ENCODE measurements around the gene ABHD13.
A peak's percentile ranks its signal among the peaks of the same experiment; 100 is the strongest.

Gene ABHD13

DNA sequence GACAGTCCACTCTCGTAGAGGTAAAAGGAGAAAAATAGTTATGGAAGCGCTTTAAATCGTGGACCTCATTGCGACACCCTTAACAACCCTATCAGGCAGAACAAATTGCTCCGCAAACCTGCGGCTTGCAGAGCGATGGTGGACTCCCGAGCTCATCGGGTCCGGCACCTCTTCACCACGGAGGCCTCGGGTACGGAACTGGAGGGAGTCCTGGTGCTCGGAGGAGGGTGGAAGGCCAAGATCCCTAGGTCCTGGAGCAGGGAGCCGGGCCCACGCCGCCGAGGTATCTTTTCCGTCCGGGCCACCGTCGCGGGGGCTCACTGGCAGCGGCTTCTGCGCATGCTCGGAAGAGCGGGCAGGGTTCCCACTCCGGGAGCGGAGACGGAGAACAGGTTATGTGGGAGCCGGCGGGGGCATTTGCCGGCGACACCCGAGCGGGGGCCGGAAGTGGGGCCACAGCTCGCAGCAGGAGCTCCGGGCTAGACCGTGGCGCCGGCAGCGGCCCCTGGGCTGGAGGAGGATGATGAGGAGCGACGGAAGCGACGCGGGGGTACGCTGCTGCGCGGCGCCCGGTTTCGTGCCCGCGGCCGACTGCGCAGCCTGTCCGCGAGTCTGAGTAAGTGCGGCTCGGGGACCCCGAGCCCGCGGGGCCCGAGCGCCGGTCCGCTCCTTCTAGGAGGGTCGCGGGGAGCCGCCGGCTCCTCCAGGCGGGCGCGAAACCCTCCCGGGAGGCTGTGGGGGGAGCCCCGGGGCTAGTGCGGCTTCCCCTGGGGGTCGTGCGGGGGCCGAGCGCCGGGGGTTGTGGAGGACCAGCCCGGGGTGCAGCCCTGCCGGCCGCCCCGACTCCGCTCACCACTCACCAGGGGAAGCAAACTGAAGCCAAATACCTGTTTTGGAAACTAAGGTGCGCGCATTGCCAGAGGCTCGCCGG lies at the start of gene ABHD13:
Gene ABHD13, plus strand, starts transcription at position 349 of the 931 bp plus-strand sequence. CDS start 10,827 bp downstream, outside the sequence.
- H3K9ac ChIP-seq (ENCODE audit: low read length): peak within 1 kb of the TSS; percentile 76
- peak within 1 kb of the TSS; percentile 82 for H3K4me3 ChIP-seq (ENCODE audit: low read length)
- H3K27ac ChIP-seq (ENCODE audit: low read depth, low read length): peak within 1 kb of the TSS; percentile 88
- H3K27me3 ChIP-seq (ENCODE audit: control insufficient read depth, insufficient read depth, low read length): no peaks in the 10 kb centered on the region
- H3K36me3 ChIP-seq (ENCODE audit: control insufficient read depth, insufficient read depth, low read length): no peaks in the 10 kb centered on the region
- peaks cover 17% of the 10 kb centered on the region for H3K4me1 ChIP-seq (ENCODE audit: control insufficient read depth, insufficient read depth, low read length)

GRCh38 chr13:108168929-108169328 lies 49.3 kb upstream of the ABHD13 start:
- H3K9ac ChIP-seq (ENCODE audit: low read length): no peak overlapping the region
- no peak overlapping the region for H3K4me3 ChIP-seq (ENCODE audit: low read length)
- H3K27me3 ChIP-seq (ENCODE audit: control insufficient read depth, insufficient read depth, low read length): no peaks in the 10 kb centered on the region
- no peaks in the 10 kb centered on the region for H3K4me1 ChIP-seq (ENCODE audit: control insufficient read depth, insufficient read depth, low read length)
- H3K27ac ChIP-seq (ENCODE audit: low read depth, low read length): no peak overlapping the region
- no peaks in the 10 kb centered on the region for H3K36me3 ChIP-seq (ENCODE audit: control insufficient read depth, insufficient read depth, low read length)

GRCh38 chr13:108176685-108177274 lies 41.4 kb upstream of the ABHD13 start:
- no peak overlapping the region for H3K27ac ChIP-seq (ENCODE audit: low read depth, low read length)
- no peaks in the 10 kb centered on the region for H3K27me3 ChIP-seq (ENCODE audit: control insufficient read depth, insufficient read depth, low read length)
- no peak overlapping the region for H3K4me3 ChIP-seq (ENCODE audit: low read length)
- no peaks in the 10 kb centered on the region for H3K36me3 ChIP-seq (ENCODE audit: control insufficient read depth, insufficient read depth, low read length)
- no peak overlapping the region for H3K9ac ChIP-seq (ENCODE audit: low read length)
- no peaks in the 10 kb centered on the region for H3K4me1 ChIP-seq (ENCODE audit: control insufficient read depth, insufficient read depth, low read length)

DNA sequence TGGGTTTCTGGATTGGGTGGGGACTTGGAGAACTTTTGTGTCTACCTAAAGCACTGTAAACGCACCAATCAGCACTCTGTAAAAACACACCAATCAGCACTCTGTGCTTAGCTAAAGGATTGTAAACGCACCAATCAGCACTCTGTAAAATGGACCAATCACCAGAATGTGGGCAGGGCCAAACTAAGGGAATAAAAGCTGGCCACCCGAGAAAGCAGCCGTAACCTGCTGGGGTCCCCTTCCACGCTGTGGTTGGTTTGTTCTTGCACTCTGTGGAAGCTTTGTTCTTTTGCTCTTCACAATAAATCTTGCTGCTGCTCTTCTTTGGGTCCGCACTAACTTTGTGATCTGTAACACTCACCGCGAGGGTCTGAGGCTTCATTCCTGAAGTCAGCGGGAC lies 40.1 kb upstream of the ABHD13 start:
- H3K27me3 ChIP-seq (ENCODE audit: control insufficient read depth, insufficient read depth, low read length): no peaks in the 10 kb centered on the region
- no peaks in the 10 kb centered on the region for H3K4me1 ChIP-seq (ENCODE audit: control insufficient read depth, insufficient read depth, low read length)
- H3K4me3 ChIP-seq (ENCODE audit: low read length): no peak overlapping the region
- no peak overlapping the region for H3K9ac ChIP-seq (ENCODE audit: low read length)
- no peaks in the 10 kb centered on the region for H3K36me3 ChIP-seq (ENCODE audit: control insufficient read depth, insufficient read depth, low read length)
- H3K27ac ChIP-seq (ENCODE audit: low read depth, low read length): no peak overlapping the region

DNA sequence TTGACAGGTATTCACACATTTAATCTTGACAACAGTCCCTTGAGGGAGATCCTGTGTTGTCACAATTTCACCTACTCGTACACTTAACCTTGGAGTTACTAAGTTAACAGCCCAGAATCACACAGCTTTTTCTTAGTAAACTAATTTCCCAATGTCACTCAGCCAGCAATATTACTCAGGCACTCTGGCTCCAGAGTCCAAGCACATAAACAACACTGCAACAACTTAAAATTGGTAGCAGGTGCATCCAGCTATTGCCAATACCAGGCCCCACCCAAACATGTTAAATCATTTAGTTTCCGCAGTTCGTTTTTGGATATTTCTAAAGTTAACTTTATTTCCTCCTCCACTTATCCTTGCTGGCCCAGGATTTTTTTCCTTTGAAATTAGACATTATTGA lies 35.5 kb upstream of the ABHD13 start:
- no peaks in the 10 kb centered on the region for H3K27me3 ChIP-seq (ENCODE audit: control insufficient read depth, insufficient read depth, low read length)
- no peaks in the 10 kb centered on the region for H3K4me1 ChIP-seq (ENCODE audit: control insufficient read depth, insufficient read depth, low read length)
- no peak overlapping the region for H3K4me3 ChIP-seq (ENCODE audit: low read length)
- H3K9ac ChIP-seq (ENCODE audit: low read length): no peak overlapping the region
- no peak overlapping the region for H3K27ac ChIP-seq (ENCODE audit: low read depth, low read length)
- H3K36me3 ChIP-seq (ENCODE audit: control insufficient read depth, insufficient read depth, low read length): no peaks in the 10 kb centered on the region

DNA sequence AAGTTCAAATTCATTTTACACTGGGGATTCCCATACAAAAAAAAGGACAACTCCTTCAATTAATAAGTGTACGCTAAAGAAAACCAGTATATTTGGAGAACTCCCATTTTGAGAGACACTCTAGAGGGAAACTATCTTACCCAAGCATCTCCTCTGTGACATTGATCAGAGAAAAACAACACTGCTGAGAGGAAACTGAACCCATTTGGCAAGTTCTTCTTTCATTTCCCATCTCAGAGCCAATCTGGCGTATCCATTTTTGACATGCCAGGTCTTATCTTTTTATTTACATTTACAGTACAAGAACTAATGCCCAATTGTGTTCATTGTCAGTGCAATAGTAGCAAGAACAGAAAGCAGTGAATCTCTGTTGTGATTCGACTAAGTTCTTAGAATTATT lies 33.0 kb upstream of the ABHD13 start:
- H3K9ac ChIP-seq (ENCODE audit: low read length): no peak overlapping the region
- H3K4me1 ChIP-seq (ENCODE audit: control insufficient read depth, insufficient read depth, low read length): no peaks in the 10 kb centered on the region
- no peak overlapping the region for H3K4me3 ChIP-seq (ENCODE audit: low read length)
- H3K27me3 ChIP-seq (ENCODE audit: control insufficient read depth, insufficient read depth, low read length): no peaks in the 10 kb centered on the region
- no peak overlapping the region for H3K27ac ChIP-seq (ENCODE audit: low read depth, low read length)
- no peaks in the 10 kb centered on the region for H3K36me3 ChIP-seq (ENCODE audit: control insufficient read depth, insufficient read depth, low read length)

GRCh38 chr13:108188260-108188659 lies 29.9 kb upstream of the ABHD13 start:
- Histone ChIP-seq H3K9ac (ENCODE audit: low read length) (no peak overlapping the region), H3K4me1 (ENCODE audit: control insufficient read depth, insufficient read depth, low read length) (no peaks in the 10 kb centered on the region)

GRCh38 chr13:108190897-108191296 lies 27.3 kb upstream of the ABHD13 start:
- no peaks in the 10 kb centered on the region for H3K27me3 ChIP-seq (ENCODE audit: control insufficient read depth, insufficient read depth, low read length)
- H3K4me3 ChIP-seq (ENCODE audit: low read length): no peak overlapping the region
- no peak overlapping the region for H3K27ac ChIP-seq (ENCODE audit: low read depth, low read length)

More at GRCh38 chr13:108188260-108188659, 29.9 kb upstream of the ABHD13 start:
- Histone ChIP-seq H3K4me3 (ENCODE audit: low read length) (no peak overlapping the region), H3K27me3 (ENCODE audit: control insufficient read depth, insufficient read depth, low read length) (no peaks in the 10 kb centered on the region), H3K36me3 (ENCODE audit: control insufficient read depth, insufficient read depth, low read length) (no peaks in the 10 kb centered on the region), H3K27ac (ENCODE audit: low read depth, low read length) (no peak overlapping the region)

GRCh38 chr13:108193806-108194205 lies 24.4 kb upstream of the ABHD13 start:
- H3K9ac ChIP-seq (ENCODE audit: low read length): no peak overlapping the region
- no peaks in the 10 kb centered on the region for H3K36me3 ChIP-seq (ENCODE audit: control insufficient read depth, insufficient read depth, low read length)
- H3K27me3 ChIP-seq (ENCODE audit: control insufficient read depth, insufficient read depth, low read length): no peaks in the 10 kb centered on the region
- no peak overlapping the region for H3K27ac ChIP-seq (ENCODE audit: low read depth, low read length)
- H3K4me3 ChIP-seq (ENCODE audit: low read length): no peak overlapping the region
- H3K4me1 ChIP-seq (ENCODE audit: control insufficient read depth, insufficient read depth, low read length): no peaks in the 10 kb centered on the region

More at GRCh38 chr13:108190897-108191296, 27.3 kb upstream of the ABHD13 start:
- no peaks in the 10 kb centered on the region for H3K36me3 ChIP-seq (ENCODE audit: control insufficient read depth, insufficient read depth, low read length)
- H3K9ac ChIP-seq (ENCODE audit: low read length): no peak overlapping the region
- H3K4me1 ChIP-seq (ENCODE audit: control insufficient read depth, insufficient read depth, low read length): no peaks in the 10 kb centered on the region

GRCh38 chr13:108194435-108194936 lies 23.7 kb upstream of the ABHD13 start:
- no peak overlapping the region for H3K4me3 ChIP-seq (ENCODE audit: low read length)
- H3K36me3 ChIP-seq (ENCODE audit: control insufficient read depth, insufficient read depth, low read length): no peaks in the 10 kb centered on the region
- H3K9ac ChIP-seq (ENCODE audit: low read length): no peak overlapping the region
- H3K27me3 ChIP-seq (ENCODE audit: control insufficient read depth, insufficient read depth, low read length): no peaks in the 10 kb centered on the region
- H3K27ac ChIP-seq (ENCODE audit: low read depth, low read length): no peak overlapping the region
- no peaks in the 10 kb centered on the region for H3K4me1 ChIP-seq (ENCODE audit: control insufficient read depth, insufficient read depth, low read length)

DNA sequence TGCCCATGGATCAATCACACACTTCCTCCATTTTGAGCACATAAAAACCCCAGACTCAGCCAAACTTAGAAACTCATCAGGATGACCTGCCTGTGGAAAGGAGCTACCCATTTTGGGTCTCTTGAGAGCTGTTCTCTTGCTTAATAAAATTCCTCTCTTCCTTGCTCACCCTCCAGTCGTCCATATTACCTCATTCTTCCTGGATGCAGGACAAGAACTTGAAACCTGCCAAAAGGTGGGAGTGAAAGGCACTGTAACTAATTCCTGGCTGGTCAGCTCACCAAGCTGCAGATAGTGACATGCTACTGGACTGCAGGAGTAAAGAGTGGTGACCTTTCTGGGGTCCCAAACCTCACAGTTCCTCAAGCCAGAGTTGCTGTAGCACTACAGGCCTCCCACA lies 23.0 kb upstream of the ABHD13 start:
- no peak overlapping the region for H3K4me3 ChIP-seq (ENCODE audit: low read length)
- H3K27ac ChIP-seq (ENCODE audit: low read depth, low read length): no peak overlapping the region
- H3K36me3 ChIP-seq (ENCODE audit: control insufficient read depth, insufficient read depth, low read length): no peaks in the 10 kb centered on the region
- H3K27me3 ChIP-seq (ENCODE audit: control insufficient read depth, insufficient read depth, low read length): no peaks in the 10 kb centered on the region
- H3K4me1 ChIP-seq (ENCODE audit: control insufficient read depth, insufficient read depth, low read length): no peaks in the 10 kb centered on the region
- H3K9ac ChIP-seq (ENCODE audit: low read length): no peak overlapping the region

DNA sequence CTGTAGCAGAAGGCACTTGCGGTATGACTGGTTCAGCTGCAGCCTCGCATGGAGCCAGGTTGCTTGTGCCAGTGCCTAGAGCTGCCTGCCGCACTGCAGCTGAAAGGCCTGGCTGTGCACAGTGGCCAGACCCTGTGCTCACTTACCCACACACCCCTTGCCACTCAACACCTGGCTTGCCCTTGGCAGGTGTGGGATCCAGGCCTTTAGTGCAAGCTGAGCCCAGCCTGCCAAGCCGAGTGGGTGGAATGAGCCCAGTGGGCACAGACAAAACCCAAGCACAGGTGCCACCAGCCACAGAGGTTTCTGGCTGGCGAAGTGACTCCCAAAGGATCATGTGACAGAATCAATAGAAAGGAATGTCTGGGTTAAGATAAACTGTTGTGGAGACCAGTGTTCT lies 22.3 kb upstream of the ABHD13 start:
- no peaks in the 10 kb centered on the region for H3K4me1 ChIP-seq (ENCODE audit: control insufficient read depth, insufficient read depth, low read length)
- no peak overlapping the region for H3K9ac ChIP-seq (ENCODE audit: low read length)
- no peak overlapping the region for H3K4me3 ChIP-seq (ENCODE audit: low read length)
- H3K36me3 ChIP-seq (ENCODE audit: control insufficient read depth, insufficient read depth, low read length): no peaks in the 10 kb centered on the region
- H3K27me3 ChIP-seq (ENCODE audit: control insufficient read depth, insufficient read depth, low read length): no peaks in the 10 kb centered on the region
- H3K27ac ChIP-seq (ENCODE audit: low read depth, low read length): no peak overlapping the region

Measured in rectal smooth muscle tissue (tissue), 1 donor.